Central memory CD8-positive, alpha-beta T cell (primary cell): ENCODE measurements around the gene DTX1.

Experiments
- ATAC-seq: fragments of 150-1000 bp; cut with Tn5 transposase; replicated peaks from 2 replicates; pipeline ENCODE4 v1.10.0; 2022; ENCODE audit warnings: mild to moderate bottlenecking, moderate FRiP score, moderate number of reproducible peaks; ENCODE audit not compliant: poor library complexity, severe bottlenecking; ENCODE audit errors: extremely low read depth
- DNase-seq, 2 donors: peaks; one replicate each; pipeline ENCODE4 v3.0.0; 2021; ENCODE audit warnings: low spot score in 2 of 2
- H3K27ac Mint-ChIP-seq: one replicate; pipeline ENCODE4 v1.8.0; 2022; ENCODE audit warnings: low read depth, mild to moderate bottlenecking, moderate library complexity, mixed read lengths
- H3K27me3 Mint-ChIP-seq: one replicate; pipeline ENCODE4 v1.8.0; 2022; ENCODE audit warnings: mixed read lengths
- H3K36me3 Mint-ChIP-seq: one replicate; pipeline ENCODE4 v1.8.0; 2022; ENCODE audit warnings: mild to moderate bottlenecking, moderate library complexity, mixed read lengths; ENCODE audit not compliant: insufficient read depth
- H3K4me1 Mint-ChIP-seq: one replicate; pipeline ENCODE4 v1.8.0; 2022; ENCODE audit warnings: mixed read lengths
- H3K4me3 Mint-ChIP-seq: one replicate; pipeline ENCODE4 v1.8.0; 2022; ENCODE audit warnings: mild to moderate bottlenecking, moderate library complexity, mixed read lengths
- H3K9me3 Mint-ChIP-seq: one replicate; pipeline ENCODE4 v1.8.0; 2022; ENCODE audit warnings: mixed read lengths

Gene DTX1

GRCh38 chr12:113120670-113121370 lies 64.3 kb downstream of the DTX1 start:
- H3K27me3 Mint-ChIP-seq: peaks cover 24% of the 10 kb centered on the region
- no peak overlapping the region for H3K4me3 Mint-ChIP-seq
- H3K9me3 Mint-ChIP-seq: peaks cover 9% of the 10 kb centered on the region
- no peaks in the 10 kb centered on the region for H3K4me1 Mint-ChIP-seq
- DNase-seq: no peak
- H3K36me3 Mint-ChIP-seq: no peaks in the 10 kb centered on the region
- no peak overlapping the region for H3K27ac Mint-ChIP-seq
- no peak for ATAC-seq

DNA sequence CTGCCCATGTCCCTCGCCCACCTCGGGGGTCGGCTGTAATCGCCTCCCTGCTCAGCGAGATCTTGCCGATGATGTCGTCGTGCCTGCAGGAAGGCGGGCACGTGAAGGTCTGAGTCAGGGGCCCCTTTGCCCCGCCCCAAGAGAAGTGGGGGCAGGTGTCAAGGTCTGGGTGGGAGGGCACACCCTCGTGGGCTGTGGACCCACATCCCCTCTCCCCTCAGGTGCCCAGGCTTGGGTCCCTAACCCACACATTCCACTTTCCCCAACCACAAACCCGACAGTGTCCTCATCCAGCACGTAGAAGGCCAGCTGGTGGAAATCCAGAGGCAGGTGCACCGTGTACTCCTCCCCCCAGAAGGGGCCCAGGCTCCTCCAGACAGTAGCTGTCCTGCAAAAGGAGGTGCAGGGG lies 71.3 kb downstream of the DTX1 start:
- no peak overlapping the region for H3K27ac Mint-ChIP-seq
- DNase-seq: no peak

DNA sequence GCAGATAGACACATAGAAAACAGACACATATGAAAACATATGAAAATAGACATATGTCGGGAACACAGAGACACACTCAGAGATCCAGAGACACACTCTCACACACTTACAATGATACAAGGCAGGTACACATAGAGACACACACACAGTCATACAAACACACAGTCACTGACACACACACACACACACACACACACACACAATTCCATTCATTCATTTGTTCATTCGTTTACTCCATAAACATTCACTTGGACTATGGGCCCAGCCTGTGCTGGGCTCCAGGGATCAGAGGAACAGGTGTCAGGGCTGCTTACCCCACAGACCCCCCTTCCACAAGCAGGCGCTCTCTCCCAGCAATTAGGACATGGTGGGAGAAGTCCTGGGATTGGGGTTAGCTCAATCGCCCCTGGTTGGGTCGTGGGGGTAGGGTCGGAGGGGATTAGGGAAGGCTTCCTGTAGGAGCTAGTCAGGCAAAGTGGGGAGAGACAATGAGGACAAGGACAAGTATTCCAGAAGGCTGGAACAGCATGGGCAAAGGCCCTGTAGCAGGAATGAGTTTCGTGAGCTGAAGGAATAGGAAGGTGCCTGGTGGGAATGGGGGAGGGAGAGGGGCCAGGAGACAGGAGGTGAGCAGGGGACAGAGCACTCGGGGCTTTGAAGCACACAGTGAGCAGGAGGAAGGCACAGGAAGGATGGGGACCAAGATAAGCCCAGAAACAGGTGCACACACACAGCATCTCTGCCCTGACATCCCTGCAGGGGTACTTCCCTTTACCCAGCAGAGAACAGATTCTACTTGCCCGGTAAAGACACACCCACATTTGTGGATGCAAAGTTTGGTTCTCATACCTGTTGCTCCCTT lies 72.5 kb downstream of the DTX1 start:
- H3K4me3 Mint-ChIP-seq: no peak overlapping the region
- H3K27me3 Mint-ChIP-seq: no peaks in the 10 kb centered on the region
- H3K9me3 Mint-ChIP-seq: no peaks in the 10 kb centered on the region
- DNase-seq: no peak
- H3K27ac Mint-ChIP-seq: no peak overlapping the region
- no peaks in the 10 kb centered on the region for H3K4me1 Mint-ChIP-seq
- H3K36me3 Mint-ChIP-seq: no peaks in the 10 kb centered on the region
- no peak for ATAC-seq

More for the DNA sequence above, 71.3 kb downstream of the DTX1 start:
- H3K4me1 Mint-ChIP-seq: no peaks in the 10 kb centered on the region
- peaks cover 6% of the 10 kb centered on the region for H3K9me3 Mint-ChIP-seq
- no peaks in the 10 kb centered on the region for H3K36me3 Mint-ChIP-seq
- no peak overlapping the region for H3K4me3 Mint-ChIP-seq
- ATAC-seq: no peak
- H3K27me3 Mint-ChIP-seq: peaks cover 5% of the 10 kb centered on the region

DNA sequence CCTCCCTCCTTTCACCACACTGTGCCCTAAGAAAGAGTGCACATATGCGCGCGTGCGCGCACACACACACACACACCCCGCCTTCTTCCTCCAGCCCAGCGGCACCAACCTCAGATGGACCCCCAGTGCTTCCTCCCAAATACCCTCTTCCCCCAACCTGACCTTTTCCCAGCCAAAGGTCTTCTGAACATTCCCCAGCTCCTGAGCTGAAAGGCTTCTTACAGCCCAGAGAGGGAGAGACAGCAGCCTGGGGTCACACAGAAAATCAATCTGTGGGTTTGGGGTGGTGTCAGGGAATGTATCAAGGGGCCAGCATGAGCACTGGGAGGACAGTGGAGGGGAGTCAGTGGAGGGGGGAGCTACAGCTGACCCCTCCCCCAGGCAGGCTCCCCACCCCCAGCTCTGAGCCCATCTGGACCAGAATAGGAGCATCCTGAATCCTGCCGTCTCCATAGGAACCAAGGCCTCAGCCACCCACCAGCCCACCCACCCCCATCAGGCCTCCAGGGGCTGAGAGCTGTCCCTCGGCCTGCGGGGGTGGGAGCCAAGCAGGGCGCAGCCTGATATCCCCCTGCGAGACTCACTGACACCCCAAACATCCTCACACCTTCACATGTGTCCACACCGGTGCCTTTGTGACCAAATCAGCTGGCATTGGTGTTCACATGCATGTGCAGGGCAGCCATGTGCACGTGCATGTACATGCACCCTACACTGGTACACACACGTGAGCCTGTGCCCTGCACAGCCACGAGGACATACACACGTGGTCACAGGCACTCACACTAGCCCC lies 73.3 kb downstream of the DTX1 start:
- Mint-ChIP-seq H3K9me3 (no peaks in the 10 kb centered on the region), H3K27me3 (no peaks in the 10 kb centered on the region), H3K36me3 (no peaks in the 10 kb centered on the region), H3K4me1 (no peaks in the 10 kb centered on the region), H3K27ac (no peak overlapping the region), H3K4me3 (no peak overlapping the region)
- ATAC-seq (no peak), DNase-seq (no peak)

DNA sequence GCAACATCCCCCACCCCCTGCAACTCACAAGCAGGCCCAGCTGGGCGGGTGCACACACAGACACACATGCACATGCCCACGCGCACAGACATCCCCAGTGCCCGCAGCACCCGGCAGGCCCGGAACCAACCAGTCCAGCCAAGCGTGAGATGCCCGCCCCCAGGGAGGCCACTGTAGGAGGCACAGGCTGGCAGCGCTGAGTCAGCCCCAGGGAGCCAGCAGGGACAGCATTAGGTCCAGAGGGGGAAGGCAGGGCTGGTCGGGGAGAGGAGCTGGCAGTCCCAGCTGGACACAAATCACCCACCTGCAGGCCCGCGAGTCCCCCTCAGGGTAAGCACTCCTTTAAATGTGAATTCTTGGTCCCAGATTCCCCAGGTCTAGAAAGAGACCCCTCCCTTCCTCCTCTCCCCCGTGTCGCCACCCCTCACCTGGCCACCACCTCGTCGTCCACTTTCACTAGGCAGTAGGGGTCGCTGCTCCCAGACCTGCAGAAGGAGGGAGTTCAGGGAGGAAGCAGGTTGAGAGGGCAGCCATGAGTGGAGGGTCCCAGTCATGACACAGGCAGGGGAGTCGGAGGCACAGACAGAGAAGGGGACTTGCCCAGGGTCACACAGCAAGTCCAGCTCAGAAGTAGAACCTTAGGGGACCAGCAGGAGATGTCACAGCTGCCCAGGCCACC lies 74.1 kb downstream of the DTX1 start:
- H3K9me3 Mint-ChIP-seq: no peaks in the 10 kb centered on the region
- no peak for ATAC-seq
- peaks cover 5% of the 10 kb centered on the region for H3K4me1 Mint-ChIP-seq
- H3K27me3 Mint-ChIP-seq: peaks cover 5% of the 10 kb centered on the region
- H3K36me3 Mint-ChIP-seq: no peaks in the 10 kb centered on the region
- DNase-seq: no peak
- H3K4me3 Mint-ChIP-seq: no peak overlapping the region
- H3K27ac Mint-ChIP-seq: no peak overlapping the region

DNA sequence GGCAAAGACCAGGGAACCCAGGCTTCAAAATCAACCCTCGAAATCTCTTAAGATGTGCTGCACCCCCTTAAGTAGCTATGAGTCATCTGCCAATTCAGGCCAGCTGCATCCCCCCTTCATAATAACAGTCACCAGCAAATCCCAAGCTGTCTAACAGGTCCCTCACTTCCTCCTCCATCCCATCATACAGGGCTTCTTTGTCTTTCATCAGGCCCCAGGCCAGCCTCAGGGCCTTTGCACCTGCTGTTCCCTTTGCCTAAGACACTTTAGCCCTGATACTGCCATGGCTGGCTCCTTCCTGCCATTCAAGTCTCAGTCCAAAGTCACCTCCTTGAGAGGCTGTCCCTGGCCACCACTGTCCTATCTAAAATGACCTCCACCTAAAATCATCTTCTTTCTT lies 75.0 kb downstream of the DTX1 start:
- ATAC-seq (no peak), DNase-seq (no peak)
- no peak overlapping the region for H3K4me3 Mint-ChIP-seq
- H3K4me1 Mint-ChIP-seq: peaks cover 13% of the 10 kb centered on the region
- H3K9me3 Mint-ChIP-seq: no peaks in the 10 kb centered on the region
- H3K27me3 Mint-ChIP-seq: peaks cover 15% of the 10 kb centered on the region
- no peaks in the 10 kb centered on the region for H3K36me3 Mint-ChIP-seq
- H3K27ac Mint-ChIP-seq: no peak overlapping the region

- no peak for ATAC-seq
- peaks cover 13% of the 10 kb centered on the region for H3K4me1 Mint-ChIP-seq
These were observed 76.5 kb downstream of the DTX1 start for GRCh38 chr12:113133036-113133435.

DNA sequence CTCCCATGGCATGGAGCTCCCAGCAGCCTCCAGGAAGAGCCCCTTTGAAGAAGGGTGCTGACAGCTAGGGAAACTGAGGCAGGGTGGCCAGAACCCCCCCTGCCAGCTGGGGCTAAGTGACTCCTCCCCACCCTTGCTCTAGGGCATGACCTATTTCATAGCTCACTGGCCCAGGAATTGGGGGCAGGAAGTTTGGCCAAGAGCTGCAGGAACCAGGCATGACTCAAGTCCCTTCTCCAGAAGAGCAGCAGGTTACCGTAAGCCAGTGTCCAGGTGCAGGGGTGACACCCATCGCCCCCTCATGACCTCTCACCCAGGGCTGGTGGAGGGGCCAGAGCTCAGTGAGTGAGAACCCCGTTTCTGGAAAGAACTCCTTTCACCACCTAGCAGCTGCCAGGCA lies 77.1 kb downstream of the DTX1 start:
- Mint-ChIP-seq H3K27me3 (peaks cover 21% of the 10 kb centered on the region), H3K36me3 (no peaks in the 10 kb centered on the region), H3K9me3 (no peaks in the 10 kb centered on the region), H3K4me1 (peaks cover 13% of the 10 kb centered on the region), H3K27ac (no peak overlapping the region), H3K4me3 (no peak overlapping the region)
- ATAC-seq (no peak), DNase-seq (no peak)

More at GRCh38 chr12:113133036-113133435, 76.5 kb downstream of the DTX1 start:
- Mint-ChIP-seq H3K9me3 (no peaks in the 10 kb centered on the region), H3K4me3 (no peak overlapping the region), H3K27me3 (peaks cover 21% of the 10 kb centered on the region), H3K36me3 (no peaks in the 10 kb centered on the region), H3K27ac (peak overlapping the region; percentile 70)
- DNase-seq: no peak

DNA sequence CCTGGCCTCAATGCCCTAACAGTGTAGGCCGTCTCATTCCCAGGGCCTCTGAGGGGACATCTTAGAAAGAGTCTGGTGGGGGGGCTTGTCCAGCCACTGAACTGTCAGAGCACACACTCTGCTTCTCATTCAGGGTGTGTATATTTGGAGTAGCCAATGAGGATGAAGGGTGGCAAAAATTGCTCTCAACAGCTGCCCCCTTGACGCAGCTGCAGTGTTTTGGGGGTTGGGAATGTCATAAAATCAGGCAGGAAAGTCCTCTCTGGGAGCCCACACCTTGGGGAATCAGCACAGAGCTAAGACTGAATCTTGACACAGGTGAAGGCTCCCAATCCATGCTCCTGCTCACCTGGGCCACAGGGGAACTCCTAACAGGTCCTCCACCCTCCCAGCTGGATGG lies 77.5 kb downstream of the DTX1 start:
- Mint-ChIP-seq H3K27ac (no peak overlapping the region), H3K4me1 (peaks cover 13% of the 10 kb centered on the region), H3K9me3 (no peaks in the 10 kb centered on the region), H3K4me3 (no peak overlapping the region), H3K27me3 (peaks cover 21% of the 10 kb centered on the region), H3K36me3 (no peaks in the 10 kb centered on the region)
- DNase-seq (no peak), ATAC-seq (no peak)

DNA sequence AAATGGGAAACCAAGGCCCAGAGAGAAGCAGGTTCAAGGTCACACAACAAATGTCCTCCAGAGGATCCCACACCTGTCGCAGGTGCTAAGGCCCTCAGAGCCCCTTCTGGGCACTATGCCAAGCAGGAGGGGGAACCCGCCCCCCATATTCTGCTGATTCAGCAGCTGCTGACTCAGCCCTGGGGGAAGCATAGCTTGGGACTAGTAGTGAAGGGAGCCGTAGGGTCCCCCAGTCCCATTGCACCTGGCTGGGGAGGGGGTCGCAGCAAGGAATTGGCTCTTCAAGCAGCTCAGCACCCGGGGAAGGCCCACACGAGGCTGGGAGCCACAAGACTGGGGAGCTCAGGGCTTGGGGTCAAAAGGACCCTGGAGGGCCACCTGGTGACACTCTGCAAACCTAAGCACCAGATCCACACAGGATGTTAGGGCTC lies 78.0 kb downstream of the DTX1 start:
- H3K27ac Mint-ChIP-seq: no peak overlapping the region
- H3K4me1 Mint-ChIP-seq: peaks cover 13% of the 10 kb centered on the region
- H3K4me3 Mint-ChIP-seq: peak overlapping the region; percentile 77

GRCh38 chr12:113135178-113136127 lies 78.9 kb downstream of the DTX1 start, which contains the start of gene RASAL1:
TSS of gene RASAL1 (minus strand) at chr12:113135761. CDS start at chr12:113135462, 299 bp downstream.
- H3K4me3 Mint-ChIP-seq: peak within 1 kb of the TSS; percentile 77
- DNase-seq: peak; percentile 55 to 57
- peak within 1 kb of the TSS; percentile 92 for H3K27ac Mint-ChIP-seq
- no peaks in the 10 kb centered on the region for H3K9me3 Mint-ChIP-seq
- H3K36me3 Mint-ChIP-seq: no peaks in the 10 kb centered on the region
- peak; percentile 74 for ATAC-seq
- peaks cover 21% of the 10 kb centered on the region for H3K27me3 Mint-ChIP-seq
- peaks cover 13% of the 10 kb centered on the region for H3K4me1 Mint-ChIP-seq

More for the DNA sequence above, 78.0 kb downstream of the DTX1 start:
- peaks cover 21% of the 10 kb centered on the region for H3K27me3 Mint-ChIP-seq
- no peaks in the 10 kb centered on the region for H3K9me3 Mint-ChIP-seq
- H3K36me3 Mint-ChIP-seq: no peaks in the 10 kb centered on the region
- DNase-seq: no peak
- no peak for ATAC-seq
